Osteocyte (in vitro differentiated cells): ENCODE data around the gene SEM1. TPM values are rescaled to one million over a fixed set of nuclear protein-coding genes. Genes with fewer than 3 reads are reported as not detected.

Experiments
- DNase-seq: peaks from one replicate; pipeline ENCODE4 v3.0.0; 2021; ENCODE audit warnings: mixed read lengths; ENCODE audit not compliant: unreplicated experiment; ENCODE audit errors: extremely low spot score
- H3K27ac Mint-ChIP-seq: one replicate; pipeline ENCODE4 v1.8.0; 2021; ENCODE audit warnings: mild to moderate bottlenecking, mixed read lengths; ENCODE audit not compliant: unreplicated experiment
- H3K27me3 Mint-ChIP-seq: one replicate; pipeline ENCODE4 v1.8.0; 2021; ENCODE audit warnings: mixed read lengths; ENCODE audit not compliant: unreplicated experiment
- H3K36me3 Mint-ChIP-seq: one replicate; pipeline ENCODE4 v1.8.0; 2021; ENCODE audit warnings: mixed read lengths; ENCODE audit not compliant: unreplicated experiment
- H3K4me1 Mint-ChIP-seq: one replicate; pipeline ENCODE4 v1.8.0; 2021; ENCODE audit warnings: mixed read lengths; ENCODE audit not compliant: unreplicated experiment
- H3K4me3 Mint-ChIP-seq: one replicate; pipeline ENCODE4 v1.8.0; 2021; ENCODE audit warnings: mild to moderate bottlenecking, moderate library complexity, mixed read lengths; ENCODE audit not compliant: unreplicated experiment
- H3K9me3 Mint-ChIP-seq: one replicate; pipeline ENCODE4 v1.8.0; 2021; ENCODE audit warnings: mixed read lengths; ENCODE audit not compliant: unreplicated experiment
- total RNA-seq: library from RNA; stranded (reverse); gene quantifications from 2 replicates; pipeline ENCODE4 v1.2.1, GENCODE V29; 2021
- TF ChIP-seq, protein P1 (sequence below): fragments of 200-600 bp; sonication (generic); IDR thresholded peaks from 2 replicates; pipeline ENCODE4 v1.5.0; 2021; ENCODE audit warnings: antibody characterized with exemption, mild to moderate bottlenecking, moderate library complexity

SEM1 gene
- total RNA-seq, 1 donor from 2014 or later: 46.5 TPM

DNA sequence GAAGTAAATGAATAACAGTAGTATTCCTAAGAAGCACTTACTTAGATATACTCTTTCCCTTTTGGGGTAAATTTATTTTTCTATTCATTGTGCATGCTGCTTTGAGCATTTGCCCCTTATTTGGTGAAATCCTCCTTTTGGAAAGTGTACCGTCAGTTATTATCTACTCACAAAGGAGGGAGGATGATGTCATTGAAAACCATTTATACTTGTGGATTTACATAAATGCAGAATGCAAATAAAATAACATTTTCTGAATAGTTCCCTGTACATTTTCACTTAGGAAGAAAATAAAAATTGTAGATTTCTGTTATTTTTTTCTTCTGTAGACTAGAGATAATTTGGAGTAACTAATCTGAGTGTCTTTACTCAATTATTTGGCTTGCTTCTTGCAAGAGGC is 29.5 kb upstream of the SEM1 start:
- Mint-ChIP-seq H3K4me3 (no peak overlapping the region), H3K27me3 (peaks cover 25% of the 10 kb centered on the region), H3K4me1 (peaks cover 7% of the 10 kb centered on the region), H3K9me3 (no peaks in the 10 kb centered on the region), H3K36me3 (no peaks in the 10 kb centered on the region), H3K27ac (no peak overlapping the region)
- TF ChIP-seq, protein P1, sequence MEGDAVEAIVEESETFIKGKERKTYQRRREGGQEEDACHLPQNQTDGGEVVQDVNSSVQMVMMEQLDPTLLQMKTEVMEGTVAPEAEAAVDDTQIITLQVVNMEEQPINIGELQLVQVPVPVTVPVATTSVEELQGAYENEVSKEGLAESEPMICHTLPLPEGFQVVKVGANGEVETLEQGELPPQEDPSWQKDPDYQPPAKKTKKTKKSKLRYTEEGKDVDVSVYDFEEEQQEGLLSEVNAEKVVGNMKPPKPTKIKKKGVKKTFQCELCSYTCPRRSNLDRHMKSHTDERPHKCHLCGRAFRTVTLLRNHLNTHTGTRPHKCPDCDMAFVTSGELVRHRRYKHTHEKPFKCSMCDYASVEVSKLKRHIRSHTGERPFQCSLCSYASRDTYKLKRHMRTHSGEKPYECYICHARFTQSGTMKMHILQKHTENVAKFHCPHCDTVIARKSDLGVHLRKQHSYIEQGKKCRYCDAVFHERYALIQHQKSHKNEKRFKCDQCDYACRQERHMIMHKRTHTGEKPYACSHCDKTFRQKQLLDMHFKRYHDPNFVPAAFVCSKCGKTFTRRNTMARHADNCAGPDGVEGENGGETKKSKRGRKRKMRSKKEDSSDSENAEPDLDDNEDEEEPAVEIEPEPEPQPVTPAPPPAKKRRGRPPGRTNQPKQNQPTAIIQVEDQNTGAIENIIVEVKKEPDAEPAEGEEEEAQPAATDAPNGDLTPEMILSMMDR: no peak
- no peak for DNase-seq

DNA sequence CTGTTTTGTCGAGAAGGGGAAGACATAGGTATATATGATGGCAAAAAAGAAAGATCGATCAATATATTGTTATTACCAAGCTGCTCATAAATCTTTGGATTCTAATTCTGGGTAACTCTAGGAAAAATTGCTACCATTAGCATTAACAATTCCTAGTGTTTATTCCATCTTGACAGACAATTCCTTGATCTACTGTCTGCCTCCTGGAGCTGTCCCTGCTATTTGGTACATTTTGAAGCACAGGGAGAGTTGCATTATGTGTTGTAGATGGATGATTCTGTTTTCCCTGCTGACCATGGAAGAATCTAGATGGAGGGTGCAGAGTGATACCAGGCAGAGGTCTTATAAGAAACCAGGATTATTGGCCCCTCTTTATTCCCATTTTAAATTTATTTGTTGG is 29.1 kb upstream of the SEM1 start:
- Mint-ChIP-seq H3K9me3 (no peaks in the 10 kb centered on the region), H3K4me3 (no peak overlapping the region), H3K4me1 (peaks cover 7% of the 10 kb centered on the region), H3K27ac (no peak overlapping the region), H3K27me3 (peaks cover 25% of the 10 kb centered on the region), H3K36me3 (no peaks in the 10 kb centered on the region)
- DNase-seq: no peak
- TF ChIP-seq, protein P1: no peak

DNA sequence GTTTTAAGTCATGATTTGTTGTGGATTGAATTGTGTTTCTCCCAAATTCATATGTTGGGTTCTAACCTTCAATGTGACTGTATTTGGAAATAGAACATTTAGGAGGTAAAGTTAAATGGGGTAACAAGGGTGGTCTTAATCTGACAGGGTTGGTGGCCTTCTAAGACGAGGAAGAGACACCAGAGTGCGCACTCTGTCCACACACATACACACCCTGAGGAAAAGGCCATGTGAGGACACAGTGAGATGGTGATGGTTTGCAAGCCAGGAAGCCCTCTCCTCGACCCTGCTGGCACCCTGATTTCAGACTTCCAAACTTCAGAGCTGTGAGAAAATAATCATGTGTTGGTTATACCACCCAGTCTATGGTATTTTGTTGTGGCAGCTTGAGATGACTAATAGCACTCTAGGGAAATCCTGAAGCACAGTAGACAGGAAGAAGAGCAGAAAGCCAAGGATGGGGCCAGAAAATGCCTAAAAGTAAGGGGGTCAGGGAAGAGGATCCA is 28.0 kb upstream of the SEM1 start:
- H3K27me3 Mint-ChIP-seq: peaks cover 20% of the 10 kb centered on the region
- no peaks in the 10 kb centered on the region for H3K36me3 Mint-ChIP-seq
- DNase-seq: no peak
- H3K27ac Mint-ChIP-seq: no peak overlapping the region
- no peaks in the 10 kb centered on the region for H3K9me3 Mint-ChIP-seq
- no peak overlapping the region for H3K4me3 Mint-ChIP-seq
- TF ChIP-seq, protein P1: no peak
- peaks cover 7% of the 10 kb centered on the region for H3K4me1 Mint-ChIP-seq

DNA sequence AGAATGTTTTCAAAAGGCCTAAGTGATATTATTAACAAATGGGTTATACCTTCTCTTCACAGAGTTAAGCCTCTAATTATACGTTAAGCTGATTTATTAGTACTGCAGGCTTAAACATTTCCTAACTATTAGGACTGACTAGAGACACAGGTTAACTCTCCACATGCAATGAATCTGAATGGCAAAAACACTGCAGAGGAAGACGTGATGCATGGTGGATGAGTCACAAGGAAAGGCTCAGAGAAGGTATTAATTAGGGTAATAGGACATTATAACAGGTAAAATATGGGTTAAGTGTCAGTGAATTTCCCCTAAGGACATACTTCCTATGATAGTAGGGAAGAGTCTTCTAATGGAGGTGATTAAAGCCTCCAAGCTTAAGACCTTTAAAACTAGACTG is 24.7 kb upstream of the SEM1 start:
- Mint-ChIP-seq H3K27me3 (peaks cover 1% of the 10 kb centered on the region), H3K27ac (no peak overlapping the region), H3K36me3 (no peaks in the 10 kb centered on the region), H3K4me1 (peaks cover 3% of the 10 kb centered on the region), H3K4me3 (no peak overlapping the region), H3K9me3 (no peaks in the 10 kb centered on the region)
- no peak for DNase-seq
- TF ChIP-seq, protein P1: no peak

DNA sequence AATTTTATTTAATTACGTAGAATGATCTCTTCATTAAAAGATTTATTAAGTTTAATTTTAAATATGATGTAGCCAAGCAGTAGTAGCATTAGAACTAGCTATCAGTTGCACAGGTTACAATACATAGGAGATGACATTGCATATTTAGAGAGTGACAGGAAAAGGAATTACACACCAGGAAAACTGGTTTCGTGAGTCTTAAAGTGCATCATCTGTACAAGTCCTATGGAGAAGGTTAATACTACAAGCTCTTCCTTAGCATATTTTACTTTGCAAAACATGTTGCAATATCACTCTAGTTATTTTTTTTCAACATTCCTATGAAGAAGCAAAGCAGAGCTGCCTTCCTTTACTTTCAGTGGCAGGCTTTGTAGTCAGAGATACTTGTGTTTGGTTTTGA is 20.2 kb upstream of the SEM1 start:
- H3K4me3 Mint-ChIP-seq: no peak overlapping the region
- H3K36me3 Mint-ChIP-seq: no peaks in the 10 kb centered on the region
- no peak for DNase-seq
- H3K4me1 Mint-ChIP-seq: no peaks in the 10 kb centered on the region
- TF ChIP-seq, protein P1: no peak
- peaks cover 4% of the 10 kb centered on the region for H3K27me3 Mint-ChIP-seq
- H3K27ac Mint-ChIP-seq: no peak overlapping the region
- H3K9me3 Mint-ChIP-seq: no peaks in the 10 kb centered on the region
